GM13977 (cell line): Measurements from ENCODE around the gene NEUROD4.
"Not testable (repeated sequence)": the region's sequence is repeated elsewhere in the genome, so short reads cannot be mapped to it uniquely, and the experiment has no call there.

Experiments used
- DNase-seq: peaks from one replicate; pipeline ENCODE4 v3.0.0; 2012; ENCODE audit warnings: low spot score
- in situ Hi-C: fragments of 300-500 bp; cut with MboI; formaldehyde crosslinking; loops from one replicate; pipeline ENCODE4 v1.12.0; 2022; ENCODE audit warnings: low sequenced_read_pairs, low pct_unique_long_range_greater_than_20kb, mixed read lengths, inconsistent platforms; ENCODE audit not compliant: unreplicated experiment
- TF ChIP-seq, protein P1 (sequence below): IDR thresholded peaks from 2 replicates; pipeline ENCODE4 v1.5.1; 2012; ENCODE audit warnings: mild to moderate bottlenecking, control low read depth; ENCODE audit not compliant: insufficient read depth; ENCODE audit errors: extremely low read depth, missing control alignments

NEUROD4 gene

DNA sequence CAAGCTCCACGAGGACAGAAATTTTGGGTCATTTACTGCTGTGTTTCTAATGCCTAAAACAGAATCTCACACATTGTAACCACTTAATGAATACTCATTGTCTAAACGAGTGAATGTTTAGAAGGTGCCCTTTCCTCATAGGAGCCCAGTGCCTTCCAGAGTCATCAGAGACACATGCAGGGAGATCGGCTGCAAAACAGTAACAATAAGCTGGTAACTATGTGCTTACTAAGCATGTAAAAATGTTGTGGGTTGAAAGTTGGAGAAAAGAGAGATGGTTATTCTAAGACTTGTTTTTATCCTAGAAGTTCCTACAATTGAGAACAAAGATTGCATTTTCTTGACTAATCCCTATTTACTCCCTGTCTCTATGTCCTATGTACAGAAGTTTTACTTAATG lies 42.6 kb upstream of the NEUROD4 start:
- in situ Hi-C loops, result loop anchor here (25.0 kb wide), 1 partner anchor 660 kb away; the partner anchor contains the start of gene OR10P1
- no peak for DNase-seq
- TF ChIP-seq, protein P1, sequence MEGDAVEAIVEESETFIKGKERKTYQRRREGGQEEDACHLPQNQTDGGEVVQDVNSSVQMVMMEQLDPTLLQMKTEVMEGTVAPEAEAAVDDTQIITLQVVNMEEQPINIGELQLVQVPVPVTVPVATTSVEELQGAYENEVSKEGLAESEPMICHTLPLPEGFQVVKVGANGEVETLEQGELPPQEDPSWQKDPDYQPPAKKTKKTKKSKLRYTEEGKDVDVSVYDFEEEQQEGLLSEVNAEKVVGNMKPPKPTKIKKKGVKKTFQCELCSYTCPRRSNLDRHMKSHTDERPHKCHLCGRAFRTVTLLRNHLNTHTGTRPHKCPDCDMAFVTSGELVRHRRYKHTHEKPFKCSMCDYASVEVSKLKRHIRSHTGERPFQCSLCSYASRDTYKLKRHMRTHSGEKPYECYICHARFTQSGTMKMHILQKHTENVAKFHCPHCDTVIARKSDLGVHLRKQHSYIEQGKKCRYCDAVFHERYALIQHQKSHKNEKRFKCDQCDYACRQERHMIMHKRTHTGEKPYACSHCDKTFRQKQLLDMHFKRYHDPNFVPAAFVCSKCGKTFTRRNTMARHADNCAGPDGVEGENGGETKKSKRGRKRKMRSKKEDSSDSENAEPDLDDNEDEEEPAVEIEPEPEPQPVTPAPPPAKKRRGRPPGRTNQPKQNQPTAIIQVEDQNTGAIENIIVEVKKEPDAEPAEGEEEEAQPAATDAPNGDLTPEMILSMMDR, result no peak

DNA sequence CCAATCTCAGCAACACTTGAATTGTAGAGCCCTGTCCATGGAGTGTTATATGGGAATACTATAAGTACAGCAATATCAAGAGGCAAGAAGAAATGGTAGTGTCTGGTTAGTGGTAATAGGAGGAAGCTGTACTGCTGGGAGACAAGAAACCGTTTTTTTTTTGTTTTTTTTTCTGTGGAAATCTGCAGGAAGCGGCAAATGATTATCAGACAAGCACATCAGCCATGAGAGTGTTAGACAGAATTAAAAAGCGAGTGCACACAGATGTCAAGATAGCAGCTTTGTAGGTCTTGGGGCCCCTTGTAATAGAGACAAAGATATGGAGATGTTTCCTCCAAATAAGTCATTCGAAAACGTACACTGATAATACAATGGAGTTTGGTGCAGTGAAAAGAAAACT lies 41.9 kb upstream of the NEUROD4 start:
- no peak for DNase-seq
- TF ChIP-seq, protein P1, result no peak
- in situ Hi-C loops, result loop anchor here (25.0 kb wide), 1 partner anchor 659 kb away; the partner anchor contains the start of gene OR10P1

DNA sequence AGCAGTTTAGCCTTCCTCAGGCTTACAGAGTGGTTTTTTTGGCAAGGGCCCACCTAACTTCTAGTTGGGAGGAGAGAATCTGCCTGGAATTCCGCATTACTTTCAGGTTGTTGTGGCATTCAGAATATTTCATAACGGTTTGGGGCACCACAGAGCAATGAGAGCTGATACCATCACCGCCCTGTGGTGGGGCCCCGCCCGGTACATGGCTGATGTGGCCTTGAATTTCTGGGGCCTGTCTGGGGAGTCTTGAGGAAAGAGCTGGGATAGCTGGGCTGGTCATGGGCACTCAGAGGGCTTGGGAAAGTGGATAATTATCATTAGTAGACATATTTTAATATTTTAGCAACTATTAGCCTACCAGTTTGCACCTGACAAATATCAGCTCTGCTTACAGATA lies 39.4 kb upstream of the NEUROD4 start:
- DNase-seq, result no peak
- in situ Hi-C loops, result loop anchor here (25.0 kb wide), 1 partner anchor 657 kb away; the partner anchor contains the start of gene OR10P1
- TF ChIP-seq, protein P1, result no peak

DNA sequence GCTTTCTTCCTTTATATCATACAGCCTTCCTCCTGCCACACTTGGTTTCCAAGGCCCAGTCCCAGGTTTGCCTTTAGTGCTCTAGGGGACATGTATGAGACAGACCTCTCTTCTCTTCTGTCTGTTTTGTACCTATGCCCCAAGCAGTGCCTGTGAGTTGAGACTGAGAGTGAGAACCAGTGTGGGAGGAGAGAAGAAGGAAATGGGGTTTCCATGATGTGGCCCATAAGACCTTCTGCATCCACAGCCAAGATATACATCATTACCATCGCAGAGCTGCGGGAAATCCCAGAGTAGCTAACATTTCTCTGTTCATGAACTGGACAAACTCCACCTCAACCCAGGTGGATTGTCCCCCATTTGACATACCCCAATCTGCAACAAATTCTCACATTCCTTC lies 38.0 kb upstream of the NEUROD4 start:
- in situ Hi-C loops, result loop anchor here (25.0 kb wide), 1 partner anchor 656 kb away; the partner anchor contains the start of gene OR10P1
- peak; percentile 26 for DNase-seq
- TF ChIP-seq, protein P1, result no peak

DNA sequence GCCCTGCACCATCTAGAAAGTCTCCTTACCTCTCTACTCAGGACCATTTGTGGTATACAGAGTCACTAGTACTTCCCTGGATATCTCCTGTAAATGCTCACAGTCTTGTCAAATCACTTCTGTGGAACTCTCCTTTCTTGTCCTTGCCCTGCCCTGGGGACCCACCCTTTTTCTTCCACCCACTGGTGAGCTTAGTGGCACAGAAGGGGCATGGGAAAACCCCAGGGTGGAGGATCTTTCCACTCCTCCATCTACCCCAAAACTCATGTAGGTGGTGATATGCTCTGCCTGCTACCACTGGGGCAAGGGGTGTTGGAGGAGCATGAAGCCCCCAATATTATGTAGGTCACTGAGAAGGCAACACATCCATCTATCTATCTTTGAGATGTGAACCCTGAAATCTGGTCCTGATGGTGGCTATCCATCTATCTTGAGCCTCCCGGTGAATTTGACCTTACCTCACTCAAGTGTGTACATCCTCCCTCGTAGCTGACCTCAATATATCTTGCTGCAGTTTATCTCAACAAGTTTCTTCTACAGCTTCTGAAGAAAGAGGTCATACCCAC lies 36.2 kb upstream of the NEUROD4 start:
- TF ChIP-seq, protein P1, result no peak
- DNase-seq, result no peak
- in situ Hi-C loops, result loop anchor here (25.0 kb wide), 1 partner anchor 654 kb away; the partner anchor contains the start of gene OR10P1

DNA sequence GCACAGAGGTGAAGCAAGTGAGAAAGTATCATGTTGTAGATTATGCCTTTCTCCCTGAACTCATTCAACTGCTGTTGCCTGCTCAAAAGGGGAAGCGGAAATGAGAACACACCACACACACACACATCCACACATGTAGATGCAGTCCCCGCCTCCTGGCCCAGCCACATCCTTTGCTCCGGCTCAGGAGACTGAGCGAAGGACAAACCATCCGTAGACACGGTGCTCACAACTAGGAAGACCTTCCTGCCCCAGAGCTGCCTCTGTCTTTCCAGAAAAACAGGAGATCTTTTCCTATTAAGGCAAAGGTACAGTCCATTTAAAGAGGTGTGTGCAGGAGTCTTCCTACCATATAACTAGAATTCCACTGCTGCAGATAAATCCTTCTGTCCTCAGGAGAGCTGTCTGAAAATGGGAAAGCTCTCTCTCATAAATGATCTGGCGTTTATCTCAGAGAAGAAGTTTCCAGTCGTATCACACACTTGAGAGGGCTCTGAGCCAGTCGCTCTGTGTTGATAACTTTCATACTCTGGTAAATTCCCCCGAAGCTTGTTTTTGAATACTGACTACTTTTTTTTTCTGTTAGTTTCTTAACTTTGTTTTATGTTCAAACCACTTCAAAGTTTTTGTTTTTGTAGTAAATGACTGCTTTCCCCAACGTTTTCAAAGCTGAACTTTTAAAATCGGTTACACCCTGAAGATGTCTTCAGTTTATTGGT lies 35.0 kb upstream of the NEUROD4 start, which contains the start of gene TESPA1:
TSS of gene TESPA1 (minus strand) at position 105 of the 719 bp plus-strand sequence. CDS start 10,200 bp downstream, outside the sequence.
- in situ Hi-C loops, result loop anchor here (25.0 kb wide), 1 partner anchor 652 kb away; the partner anchor contains the start of gene OR10P1
- peak; percentile 72 for DNase-seq
- TF ChIP-seq, protein P1, result no peak

DNA sequence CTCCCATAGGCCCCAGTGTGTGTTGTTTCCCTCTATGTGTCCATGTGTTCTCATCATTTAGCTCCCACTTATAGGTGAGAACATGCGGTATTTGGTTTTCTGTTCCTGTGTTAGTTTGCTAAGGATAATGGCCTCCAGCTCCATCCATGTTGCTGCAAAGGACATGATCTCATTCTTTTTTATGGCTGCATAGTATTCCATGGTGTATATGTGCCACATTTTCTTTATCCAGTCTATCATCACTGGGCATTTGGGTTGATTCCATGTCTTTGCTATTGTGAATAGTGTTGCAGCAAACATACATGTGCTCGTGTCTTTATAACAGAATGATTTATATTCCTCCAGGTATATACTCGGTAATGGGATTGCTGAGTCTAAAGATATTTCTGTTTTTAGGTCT lies 33.0 kb upstream of the NEUROD4 start:
- not testable (repeated sequence) for DNase-seq
- in situ Hi-C loops, result loop anchor here (25.0 kb wide), 1 partner anchor 651 kb away; the partner anchor contains the start of gene OR10P1
